ENCODE results near the gene GALNT13. TPM values are rescaled to one million over a fixed set of nuclear protein-coding genes. Genes with fewer than 3 reads are reported as not detected.

The GALNT13 gene
- total RNA-seq, 1 experiment from 2014 or later = not detected

GRCh38 chr2:153872311-153873051, 759 bp downstream of the GALNT13 start:
- peaks cover 6% of the 10 kb centered on the region for H3K36me3 Mint-ChIP-seq (ENCODE audit: insufficient read depth, unreplicated experiment)
- intact Hi-C loops (cut with micrococcal nuclease; ENCODE audit: unreplicated experiment) = no loop called here
- H3K27ac Mint-ChIP-seq (ENCODE audit: unreplicated experiment) = no peak overlapping the region
- no peak for DNase-seq
- no TSS peak for BruUV-seq (replicated peaks)
- peaks cover 6% of the 10 kb centered on the region for H3K9me3 Mint-ChIP-seq (ENCODE audit: low read depth, unreplicated experiment)
- CTCF ChIA-PET = no interaction called here
- no peaks in the 10 kb centered on the region for H3K4me1 Mint-ChIP-seq (ENCODE audit: low read depth, unreplicated experiment)
- no peak overlapping the region for H3K4me3 Mint-ChIP-seq (ENCODE audit: low read depth, unreplicated experiment)
- H3K27me3 Mint-ChIP-seq (ENCODE audit: unreplicated experiment) = no peaks in the 10 kb centered on the region
- TF ChIP-seq CTCF (IDR thresholded peaks at IDR 0.05; ENCODE audit: unreplicated experiment) = no peak

GRCh38 chr2:153873052-153874048, 1.6 kb downstream of the GALNT13 start:
- TF ChIP-seq CTCF (IDR thresholded peaks at IDR 0.05; ENCODE audit: unreplicated experiment) = no peak
- no peak overlapping the region for H3K27ac Mint-ChIP-seq (ENCODE audit: unreplicated experiment)
- intact Hi-C loops (cut with micrococcal nuclease; ENCODE audit: unreplicated experiment) = no loop called here
- no TSS peak for BruUV-seq (replicated peaks)
- no peak for DNase-seq
- H3K4me3 Mint-ChIP-seq (ENCODE audit: low read depth, unreplicated experiment) = no peak overlapping the region
- no peaks in the 10 kb centered on the region for H3K4me1 Mint-ChIP-seq (ENCODE audit: low read depth, unreplicated experiment)
- CTCF ChIA-PET = no interaction called here
- H3K27me3 Mint-ChIP-seq (ENCODE audit: unreplicated experiment) = no peaks in the 10 kb centered on the region
- H3K36me3 Mint-ChIP-seq (ENCODE audit: insufficient read depth, unreplicated experiment) = peaks cover 6% of the 10 kb centered on the region
- H3K9me3 Mint-ChIP-seq (ENCODE audit: low read depth, unreplicated experiment) = peaks cover 6% of the 10 kb centered on the region

GRCh38 chr2:153875801-153876466, 4.2 kb downstream of the GALNT13 start:
- intact Hi-C loops (cut with micrococcal nuclease; ENCODE audit: unreplicated experiment) = loop anchor here (5.0 kb wide), 1 partner anchor 496 kb away; no protein-coding TSS in a partner anchor
- Mint-ChIP-seq H3K36me3 (ENCODE audit: insufficient read depth, unreplicated experiment) (peaks cover 6% of the 10 kb centered on the region), H3K4me1 (ENCODE audit: low read depth, unreplicated experiment) (no peaks in the 10 kb centered on the region), H3K27me3 (ENCODE audit: unreplicated experiment) (no peaks in the 10 kb centered on the region), H3K27ac (ENCODE audit: unreplicated experiment) (no peak overlapping the region), H3K9me3 (ENCODE audit: low read depth, unreplicated experiment) (peaks cover 6% of the 10 kb centered on the region), H3K4me3 (ENCODE audit: low read depth, unreplicated experiment) (no peak overlapping the region)
- no peak for TF ChIP-seq CTCF (IDR thresholded peaks at IDR 0.05; ENCODE audit: unreplicated experiment)
- CTCF ChIA-PET = no interaction called here
- BruUV-seq (replicated peaks) = no TSS peak
- DNase-seq = no peak

- intact Hi-C loops (cut with micrococcal nuclease; ENCODE audit: unreplicated experiment) = no loop called here
- BruUV-seq (replicated peaks) = no TSS peak
- H3K27ac Mint-ChIP-seq (ENCODE audit: unreplicated experiment) = no peak overlapping the region
- no peak overlapping the region for H3K4me3 Mint-ChIP-seq (ENCODE audit: low read depth, unreplicated experiment)
- no peaks in the 10 kb centered on the region for H3K9me3 Mint-ChIP-seq (ENCODE audit: low read depth, unreplicated experiment)
- TF ChIP-seq CTCF (IDR thresholded peaks at IDR 0.05; ENCODE audit: unreplicated experiment) = no peak
- H3K4me1 Mint-ChIP-seq (ENCODE audit: low read depth, unreplicated experiment) = no peaks in the 10 kb centered on the region
- H3K36me3 Mint-ChIP-seq (ENCODE audit: insufficient read depth, unreplicated experiment) = no peaks in the 10 kb centered on the region
- H3K27me3 Mint-ChIP-seq (ENCODE audit: unreplicated experiment) = no peaks in the 10 kb centered on the region
- no peak for DNase-seq
- CTCF ChIA-PET = no interaction called here
Observed at GRCh38 chr2:153880926-153881325, 9.2 kb downstream of the GALNT13 start.
